ENCODE data around the gene B3GAT1. TPM values are rescaled to one million over a fixed set of nuclear protein-coding genes. Genes with fewer than 3 reads are reported as not detected.

Gene B3GAT1
- total RNA-seq, 1 experiment from 2014 or later, result 0.10 TPM

DNA sequence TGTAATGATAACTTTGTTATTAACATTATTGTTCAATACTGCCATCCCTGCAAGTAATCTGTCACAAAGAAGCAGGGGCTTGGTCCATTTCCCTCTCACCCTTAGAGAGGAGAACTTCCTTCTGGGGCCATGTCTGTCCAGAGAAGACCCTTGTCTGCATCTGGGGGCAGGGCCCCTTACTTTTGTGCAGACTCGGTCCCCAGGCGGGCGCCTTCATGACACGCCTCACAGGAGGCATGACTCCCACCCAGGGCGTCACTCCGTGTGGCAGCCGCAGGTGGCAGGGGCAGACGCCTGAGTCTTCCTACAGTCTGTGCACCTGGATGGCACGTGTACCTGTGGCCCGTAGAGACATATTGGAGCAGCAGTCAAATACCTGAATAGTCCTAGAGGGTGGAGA, 21.8 kb upstream of the B3GAT1 start:
- in situ Hi-C loops (cut with HindIII; ENCODE audit: low pct_unique_long_range_greater_than_20kb, low sequenced_read_pairs) (no loop called here), intact Hi-C loops (cut with micrococcal nuclease; ENCODE audit: unreplicated experiment) (no loop called here)
- ChIA-PET POLR2A (no interaction called here), CTCF (no interaction called here)
- Histone ChIP-seq H3K27ac (ENCODE audit: low read length) (no peak overlapping the region), H3K4me1 (ENCODE audit: control insufficient read depth, insufficient read depth, low read length) (no peaks in the 10 kb centered on the region), H3K9me3 (ENCODE audit: control insufficient read depth, insufficient read depth, low read depth, low read length) (no peaks in the 10 kb centered on the region), H3K36me3 (ENCODE audit: control insufficient read depth, insufficient read depth, low read length) (no peaks in the 10 kb centered on the region), H3K4me3 (ENCODE audit: low read depth in 2 of 2, low read length in 2 of 2) (no peak overlapping the region), H3K27me3 (ENCODE audit: control insufficient read depth, insufficient read depth, low read length) (peaks cover 14% of the 10 kb centered on the region)
- ATAC-seq, result no peak
- BruUV-seq (replicated peaks), result no TSS peak
- DNase-seq (ENCODE audit: low read depth, low spot score), result no peak
- no peak for TF ChIP-seq POLR2AphosphoS5 (IDR thresholded peaks at IDR 0.05; ENCODE audit: low read depth, low read length)
- TF ChIP-seq, protein P1, sequence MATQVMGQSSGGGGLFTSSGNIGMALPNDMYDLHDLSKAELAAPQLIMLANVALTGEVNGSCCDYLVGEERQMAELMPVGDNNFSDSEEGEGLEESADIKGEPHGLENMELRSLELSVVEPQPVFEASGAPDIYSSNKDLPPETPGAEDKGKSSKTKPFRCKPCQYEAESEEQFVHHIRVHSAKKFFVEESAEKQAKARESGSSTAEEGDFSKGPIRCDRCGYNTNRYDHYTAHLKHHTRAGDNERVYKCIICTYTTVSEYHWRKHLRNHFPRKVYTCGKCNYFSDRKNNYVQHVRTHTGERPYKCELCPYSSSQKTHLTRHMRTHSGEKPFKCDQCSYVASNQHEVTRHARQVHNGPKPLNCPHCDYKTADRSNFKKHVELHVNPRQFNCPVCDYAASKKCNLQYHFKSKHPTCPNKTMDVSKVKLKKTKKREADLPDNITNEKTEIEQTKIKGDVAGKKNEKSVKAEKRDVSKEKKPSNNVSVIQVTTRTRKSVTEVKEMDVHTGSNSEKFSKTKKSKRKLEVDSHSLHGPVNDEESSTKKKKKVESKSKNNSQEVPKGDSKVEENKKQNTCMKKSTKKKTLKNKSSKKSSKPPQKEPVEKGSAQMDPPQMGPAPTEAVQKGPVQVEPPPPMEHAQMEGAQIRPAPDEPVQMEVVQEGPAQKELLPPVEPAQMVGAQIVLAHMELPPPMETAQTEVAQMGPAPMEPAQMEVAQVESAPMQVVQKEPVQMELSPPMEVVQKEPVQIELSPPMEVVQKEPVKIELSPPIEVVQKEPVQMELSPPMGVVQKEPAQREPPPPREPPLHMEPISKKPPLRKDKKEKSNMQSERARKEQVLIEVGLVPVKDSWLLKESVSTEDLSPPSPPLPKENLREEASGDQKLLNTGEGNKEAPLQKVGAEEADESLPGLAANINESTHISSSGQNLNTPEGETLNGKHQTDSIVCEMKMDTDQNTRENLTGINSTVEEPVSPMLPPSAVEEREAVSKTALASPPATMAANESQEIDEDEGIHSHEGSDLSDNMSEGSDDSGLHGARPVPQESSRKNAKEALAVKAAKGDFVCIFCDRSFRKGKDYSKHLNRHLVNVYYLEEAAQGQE (IDR thresholded peaks at IDR 0.05; ENCODE audit: insufficient read depth in 1 of 2, low read depth in 2 of 2, low read length in 1 of 2), result no peak
- TF ChIP-seq, protein P2, sequence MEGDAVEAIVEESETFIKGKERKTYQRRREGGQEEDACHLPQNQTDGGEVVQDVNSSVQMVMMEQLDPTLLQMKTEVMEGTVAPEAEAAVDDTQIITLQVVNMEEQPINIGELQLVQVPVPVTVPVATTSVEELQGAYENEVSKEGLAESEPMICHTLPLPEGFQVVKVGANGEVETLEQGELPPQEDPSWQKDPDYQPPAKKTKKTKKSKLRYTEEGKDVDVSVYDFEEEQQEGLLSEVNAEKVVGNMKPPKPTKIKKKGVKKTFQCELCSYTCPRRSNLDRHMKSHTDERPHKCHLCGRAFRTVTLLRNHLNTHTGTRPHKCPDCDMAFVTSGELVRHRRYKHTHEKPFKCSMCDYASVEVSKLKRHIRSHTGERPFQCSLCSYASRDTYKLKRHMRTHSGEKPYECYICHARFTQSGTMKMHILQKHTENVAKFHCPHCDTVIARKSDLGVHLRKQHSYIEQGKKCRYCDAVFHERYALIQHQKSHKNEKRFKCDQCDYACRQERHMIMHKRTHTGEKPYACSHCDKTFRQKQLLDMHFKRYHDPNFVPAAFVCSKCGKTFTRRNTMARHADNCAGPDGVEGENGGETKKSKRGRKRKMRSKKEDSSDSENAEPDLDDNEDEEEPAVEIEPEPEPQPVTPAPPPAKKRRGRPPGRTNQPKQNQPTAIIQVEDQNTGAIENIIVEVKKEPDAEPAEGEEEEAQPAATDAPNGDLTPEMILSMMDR (IDR thresholded peaks at IDR 0.05), result no peak
- no peak for TF ChIP-seq TCF7L2 (IDR thresholded peaks at IDR 0.05; ENCODE audit: low read depth, low read length)
- no peak for TF ChIP-seq SIN3A (IDR thresholded peaks at IDR 0.05; ENCODE audit: borderline replicate concordance, insufficient read depth, low read depth, low read length)

- ATAC-seq (no peak), DNase-seq (ENCODE audit: low read depth, low spot score) (no peak)
- POLR2A ChIA-PET, result no interaction called here
- intact Hi-C loops (cut with micrococcal nuclease; ENCODE audit: unreplicated experiment), result no loop called here
- CTCF ChIA-PET, result no interaction called here
- in situ Hi-C loops (cut with HindIII; ENCODE audit: low pct_unique_long_range_greater_than_20kb, low sequenced_read_pairs), result no loop called here
- TF ChIP-seq, protein P2 (IDR thresholded peaks at IDR 0.05), result no peak
- Histone ChIP-seq H3K36me3 (ENCODE audit: control insufficient read depth, insufficient read depth, low read length) (no peaks in the 10 kb centered on the region), H3K27ac (ENCODE audit: low read length) (no peak overlapping the region), H3K4me3 (ENCODE audit: low read depth in 2 of 2, low read length in 2 of 2) (no peak overlapping the region), H3K9me3 (ENCODE audit: control insufficient read depth, insufficient read depth, low read depth, low read length) (no peaks in the 10 kb centered on the region), H3K27me3 (ENCODE audit: control insufficient read depth, insufficient read depth, low read length) (peaks cover 14% of the 10 kb centered on the region), H3K4me1 (ENCODE audit: control insufficient read depth, insufficient read depth, low read length) (no peaks in the 10 kb centered on the region)
- no TSS peak for BruUV-seq (replicated peaks)
These were observed 21.2 kb upstream of the B3GAT1 start for GRCh38 chr11:134433251-134433650.

DNA sequence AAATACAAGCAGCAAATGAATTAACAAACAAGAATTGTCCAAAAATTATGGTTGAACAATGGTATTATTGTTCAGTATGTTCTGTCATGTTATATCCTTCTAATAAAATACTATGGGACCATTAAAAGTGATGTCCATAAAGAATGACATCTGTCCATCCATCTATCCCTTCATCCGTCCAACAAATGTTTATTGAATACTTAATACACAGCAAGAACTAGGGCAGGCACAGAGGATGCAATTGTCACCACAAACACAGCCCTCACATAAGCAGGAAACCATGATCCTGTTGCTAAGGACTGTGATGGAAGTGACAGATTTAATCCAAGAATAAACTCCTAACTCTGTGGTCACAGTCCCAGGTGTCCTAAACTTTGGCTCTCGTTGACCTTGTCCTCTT, 20.7 kb upstream of the B3GAT1 start:
- TF ChIP-seq SIN3A (IDR thresholded peaks at IDR 0.05; ENCODE audit: borderline replicate concordance, insufficient read depth, low read depth, low read length), result no peak
- no peak for TF ChIP-seq TCF7L2 (IDR thresholded peaks at IDR 0.05; ENCODE audit: low read depth, low read length)
- TF ChIP-seq, protein P2 (IDR thresholded peaks at IDR 0.05), result no peak
- no peak for TF ChIP-seq POLR2AphosphoS5 (IDR thresholded peaks at IDR 0.05; ENCODE audit: low read depth, low read length)
- TF ChIP-seq, protein P1 (IDR thresholded peaks at IDR 0.05; ENCODE audit: insufficient read depth in 1 of 2, low read depth in 2 of 2, low read length in 1 of 2), result no peak
- intact Hi-C loops (cut with micrococcal nuclease; ENCODE audit: unreplicated experiment), result no loop called here
- Histone ChIP-seq H3K4me1 (ENCODE audit: control insufficient read depth, insufficient read depth, low read length) (no peaks in the 10 kb centered on the region), H3K36me3 (ENCODE audit: control insufficient read depth, insufficient read depth, low read length) (no peaks in the 10 kb centered on the region), H3K27ac (ENCODE audit: low read length) (no peak overlapping the region), H3K9me3 (ENCODE audit: control insufficient read depth, insufficient read depth, low read depth, low read length) (no peaks in the 10 kb centered on the region), H3K4me3 (ENCODE audit: low read depth in 2 of 2, low read length in 2 of 2) (no peak overlapping the region), H3K27me3 (ENCODE audit: control insufficient read depth, insufficient read depth, low read length) (peaks cover 14% of the 10 kb centered on the region)
- no peak for DNase-seq (ENCODE audit: low read depth, low spot score)
- BruUV-seq (replicated peaks), result no TSS peak
- POLR2A ChIA-PET, result no interaction called here
- no peak for ATAC-seq
- CTCF ChIA-PET, result no interaction called here
- in situ Hi-C loops (cut with HindIII; ENCODE audit: low pct_unique_long_range_greater_than_20kb, low sequenced_read_pairs), result no loop called here
